OCI-M1 (cell line): ENCODE results near the gene DLX3.

Source experiments
- DNase-seq: peaks from one replicate; lab custom pipeline; 2025; lab: John Stamatoyannopoulos, UW

DLX3 gene

GRCh38 chr17:50023520-50023919 lies 28.5 kb upstream of the DLX3 start:
- DNase-seq = no peak

- no peak for DNase-seq
Observed at GRCh38 chr17:50022463-50023130, 27.6 kb upstream of the DLX3 start.

GRCh38 chr17:50021681-50022370 lies 26.8 kb upstream of the DLX3 start:
- no peak for DNase-seq

GRCh38 chr17:50020841-50021599 lies 26.0 kb upstream of the DLX3 start:
- peak; percentile 37 for DNase-seq

- DNase-seq = no peak
Observed at GRCh38 chr17:50018909-50019308, 23.9 kb upstream of the DLX3 start.

- peak; percentile 25 for DNase-seq
Observed at GRCh38 chr17:50015146-50015545, 20.1 kb upstream of the DLX3 start.

- no peak for DNase-seq
Observed at GRCh38 chr17:50014471-50015088, 19.6 kb upstream of the DLX3 start.

- DNase-seq = no peak
Observed at GRCh38 chr17:50013079-50013478, 18.1 kb upstream of the DLX3 start.

GRCh38 chr17:50009282-50009681 lies 14.3 kb upstream of the DLX3 start:
- no peak for DNase-seq

- no peak for DNase-seq
Observed at GRCh38 chr17:50003911-50004310, 8.9 kb upstream of the DLX3 start.

- no peak for DNase-seq
Observed at GRCh38 chr17:49998836-49999511, 4.0 kb upstream of the DLX3 start.

- DNase-seq = peak; percentile 88
Observed at GRCh38 chr17:49997773-49998703, 3.0 kb upstream of the DLX3 start.

GRCh38 chr17:49997301-49997650 lies 2.3 kb upstream of the DLX3 start:
- DNase-seq = peak; percentile 9

GRCh38 chr17:49996495-49997300 lies 1.7 kb upstream of the DLX3 start:
- peak; percentile 73 for DNase-seq

GRCh38 chr17:49996121-49996494 lies 1.1 kb upstream of the DLX3 start:
- no peak for DNase-seq

GRCh38 chr17:49994085-49995054 lies 654 bp downstream of the DLX3 start:
- DNase-seq = no peak

- DNase-seq = no peak
Observed at GRCh38 chr17:49993423-49994060, 1.5 kb downstream of the DLX3 start.

- DNase-seq = no peak
Observed at GRCh38 chr17:49992933-49993422, 2.0 kb downstream of the DLX3 start.
